ENCODE data around the gene C3orf22.
A peak's percentile ranks its signal among the peaks of the same experiment; 100 is the strongest.
"Not testable (repeated sequence)": the region's sequence is repeated elsewhere in the genome, so short reads cannot be mapped to it uniquely, and the experiment has no call there.

Gene C3orf22

DNA sequence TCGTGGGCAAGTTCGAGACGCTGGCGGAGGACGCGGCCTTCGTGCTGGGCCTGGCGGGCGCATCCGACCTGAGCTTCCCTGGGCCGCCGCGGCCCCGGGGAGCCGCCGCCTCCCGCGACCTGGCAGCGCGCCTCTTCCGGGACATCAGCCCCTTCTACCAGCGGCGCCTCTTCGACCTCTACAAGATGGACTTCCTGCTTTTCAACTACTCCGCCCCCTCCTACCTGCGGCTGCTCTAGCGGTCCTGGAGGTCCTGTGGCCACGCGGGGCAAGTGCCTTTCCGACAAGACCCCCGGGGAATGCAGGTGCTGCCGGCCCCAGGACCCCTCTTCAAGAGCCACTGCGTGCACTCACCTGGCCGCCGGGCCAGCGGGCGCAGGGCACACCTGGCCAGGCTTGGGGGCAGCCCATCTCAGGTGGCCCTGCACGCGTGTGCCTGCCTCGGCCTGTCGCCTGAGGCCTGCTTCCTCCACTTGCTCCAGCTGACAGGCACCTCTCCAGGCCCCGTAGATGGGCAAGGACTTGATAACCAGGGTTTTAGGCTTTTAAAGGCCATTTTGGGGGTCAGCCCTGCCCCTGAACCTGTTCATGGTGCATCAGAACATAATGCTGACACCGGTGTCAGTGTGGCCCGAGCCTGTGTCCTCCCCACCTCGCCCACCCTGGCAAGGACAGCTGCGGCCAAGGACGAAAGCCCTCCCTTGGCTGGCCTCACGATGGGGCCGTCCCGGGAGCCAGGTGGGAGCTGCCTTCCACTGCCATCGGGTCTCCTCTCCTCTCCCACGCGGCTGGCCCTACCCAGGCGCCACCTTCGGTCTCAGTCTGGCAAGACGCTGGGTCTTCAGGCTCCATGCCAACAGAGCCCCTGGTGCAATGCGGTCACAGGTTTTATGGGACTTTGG, 16.1 kb downstream of the C3orf22 start:
- DNase-seq (ENCODE audit: low read depth), result no peak

DNA sequence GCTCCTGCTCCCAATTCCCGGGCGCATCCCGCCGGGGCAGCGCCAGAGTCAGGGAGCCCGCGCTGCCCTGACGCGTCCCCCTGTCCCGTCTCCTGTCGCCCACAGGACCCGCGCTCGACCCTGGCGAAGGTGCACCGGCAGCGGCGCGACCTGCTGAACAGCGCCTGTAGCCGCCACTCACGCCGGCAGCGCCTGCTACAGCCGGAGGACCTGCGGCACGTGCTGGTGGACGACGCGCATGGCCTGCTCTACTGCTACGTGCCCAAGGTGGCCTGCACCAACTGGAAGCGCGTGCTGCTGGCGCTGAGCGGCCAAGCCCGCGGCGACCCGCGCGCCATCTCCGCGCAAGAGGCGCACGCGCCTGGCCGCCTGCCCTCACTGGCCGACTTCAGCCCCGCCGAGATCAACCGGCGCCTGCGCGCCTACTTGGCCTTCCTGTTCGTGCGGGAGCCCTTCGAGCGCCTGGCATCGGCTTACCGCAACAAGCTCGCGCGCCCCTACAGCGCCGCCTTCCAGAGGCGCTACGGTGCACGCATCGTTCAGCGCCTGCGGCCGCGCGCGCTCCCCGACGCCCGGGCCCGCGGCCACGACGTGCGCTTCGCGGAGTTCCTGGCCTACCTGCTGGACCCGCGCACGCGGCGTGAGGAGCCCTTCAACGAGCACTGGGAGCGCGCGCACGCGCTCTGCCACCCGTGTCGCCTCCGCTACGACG, 16.9 kb downstream of the C3orf22 start:
- no peak for DNase-seq (ENCODE audit: low read depth)

DNA sequence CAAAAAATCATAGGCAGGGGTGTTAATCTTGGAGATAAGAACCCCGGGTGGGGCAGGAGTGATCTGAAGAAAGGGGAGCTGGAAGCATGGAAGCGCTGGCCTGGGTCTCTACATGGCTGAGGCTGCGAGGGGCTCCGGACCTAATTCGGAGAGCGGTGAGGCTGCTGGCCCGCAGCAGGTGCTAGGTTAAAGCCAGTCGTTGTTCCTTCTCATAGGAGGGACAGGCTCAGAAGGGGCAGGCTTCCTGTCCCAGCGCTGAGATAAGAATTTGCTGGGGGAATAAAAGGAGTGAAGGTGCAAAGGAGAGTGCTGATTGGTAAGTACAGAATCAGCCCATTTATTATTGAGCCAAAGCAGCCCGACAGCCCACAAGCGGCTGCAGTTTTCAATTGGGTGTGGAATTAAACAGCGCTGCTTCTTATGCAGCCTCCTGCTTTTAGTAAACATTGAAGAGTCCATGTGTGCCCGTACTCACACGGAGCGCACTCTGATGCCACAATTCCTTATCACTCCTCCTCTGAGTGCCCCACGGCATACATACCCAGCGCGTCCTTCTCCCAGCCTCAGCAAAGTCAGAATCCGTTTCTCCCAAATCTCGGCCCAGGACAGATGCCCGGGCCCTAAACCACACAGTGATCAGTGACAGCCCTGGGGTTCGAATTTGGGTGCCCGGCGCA, 17.6 kb downstream of the C3orf22 start:
- DNase-seq (ENCODE audit: low read depth), result peak; percentile 5

DNA sequence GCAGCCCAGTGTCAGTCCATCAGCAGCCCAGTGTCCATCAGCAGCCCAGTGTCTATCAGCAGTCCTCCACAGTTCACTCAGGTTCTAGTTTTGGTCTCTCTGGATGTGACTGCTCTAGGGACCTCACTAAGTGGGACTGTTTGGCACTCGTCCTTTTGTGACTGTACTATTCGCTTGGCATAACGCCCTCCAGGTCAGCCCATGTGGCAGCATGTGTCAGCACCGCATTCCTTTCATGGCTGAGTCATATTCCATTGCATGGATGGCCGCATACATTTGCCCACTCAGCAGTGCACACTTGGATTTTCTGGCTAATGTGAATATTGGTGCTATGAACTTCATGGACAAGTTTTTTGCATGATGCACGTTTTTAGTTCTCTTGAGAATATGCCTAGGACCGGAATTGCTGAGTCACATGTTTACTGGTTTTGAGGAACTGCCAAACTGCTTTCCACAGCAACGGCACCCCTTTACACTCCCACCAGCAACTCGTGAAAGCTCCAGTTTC, 18.3 kb downstream of the C3orf22 start:
- DNase-seq (ENCODE audit: low read depth), result peak; percentile 97

DNA sequence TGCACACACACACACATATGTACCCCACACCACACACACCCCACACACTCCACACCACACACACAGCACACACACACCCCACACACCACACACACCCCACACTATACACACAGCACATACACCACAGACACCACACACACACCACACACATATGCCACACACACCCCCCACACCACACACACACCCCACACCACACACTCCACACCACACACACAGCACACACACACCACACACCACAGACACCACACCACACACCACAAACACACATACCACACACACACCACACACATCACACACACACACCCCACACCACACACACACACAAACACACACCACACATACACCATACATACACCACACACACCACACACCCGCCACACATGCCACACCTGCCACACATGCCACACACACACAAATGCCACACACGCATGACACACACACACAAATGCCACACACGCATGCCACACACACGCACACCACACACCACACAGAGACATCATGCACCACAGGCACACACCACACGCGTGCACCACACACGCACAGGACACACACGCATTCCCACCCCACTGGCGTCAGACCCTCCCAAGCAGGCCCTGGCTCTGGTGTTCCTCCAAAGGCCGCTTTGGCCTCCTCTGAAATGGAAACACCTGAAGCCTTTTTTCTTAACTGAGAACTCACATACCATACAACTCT, 19.0 kb downstream of the C3orf22 start:
- DNase-seq (ENCODE audit: low read depth), result no peak

DNA sequence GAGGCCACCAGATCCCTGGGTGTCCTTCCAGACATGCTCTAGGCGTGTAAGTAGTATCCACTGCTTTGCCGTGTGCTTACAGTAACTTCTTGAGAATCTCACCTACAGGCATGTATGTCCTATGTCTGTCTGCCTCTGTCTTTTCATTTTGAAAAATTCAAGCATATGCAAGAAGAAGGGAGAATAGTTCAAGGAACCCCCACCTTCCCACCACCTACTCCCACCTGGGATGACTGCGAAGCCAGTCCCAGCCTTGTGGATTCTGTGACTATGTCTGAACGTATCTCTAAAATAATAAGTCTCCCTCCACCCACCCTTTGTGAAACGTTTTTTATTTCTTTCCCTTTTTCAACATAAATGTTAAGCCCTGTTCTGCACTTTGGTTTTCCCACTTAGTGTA, 19.8 kb downstream of the C3orf22 start:
- peak; percentile 15 for DNase-seq (ENCODE audit: low read depth)

DNA sequence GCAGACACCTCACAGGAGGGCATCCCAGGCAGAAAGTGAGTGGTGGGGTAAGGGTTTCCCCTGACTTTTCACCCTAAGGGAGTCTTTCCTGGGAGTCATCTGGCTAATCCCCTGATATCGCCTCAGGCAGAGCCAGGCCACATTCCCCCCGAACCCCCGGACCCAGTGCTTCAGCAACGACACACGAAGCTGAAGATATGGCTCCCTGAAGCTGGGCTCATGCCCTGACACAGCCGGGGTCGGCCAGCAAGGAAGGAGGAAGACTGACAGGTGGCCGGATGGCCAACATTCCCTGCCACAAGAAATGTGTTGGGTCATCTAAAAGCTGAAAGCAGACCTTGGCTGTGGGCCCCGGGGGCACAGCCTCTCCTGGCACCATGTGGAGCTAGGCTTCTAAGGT, 20.4 kb downstream of the C3orf22 start:
- DNase-seq (ENCODE audit: low read depth), result no peak

DNA sequence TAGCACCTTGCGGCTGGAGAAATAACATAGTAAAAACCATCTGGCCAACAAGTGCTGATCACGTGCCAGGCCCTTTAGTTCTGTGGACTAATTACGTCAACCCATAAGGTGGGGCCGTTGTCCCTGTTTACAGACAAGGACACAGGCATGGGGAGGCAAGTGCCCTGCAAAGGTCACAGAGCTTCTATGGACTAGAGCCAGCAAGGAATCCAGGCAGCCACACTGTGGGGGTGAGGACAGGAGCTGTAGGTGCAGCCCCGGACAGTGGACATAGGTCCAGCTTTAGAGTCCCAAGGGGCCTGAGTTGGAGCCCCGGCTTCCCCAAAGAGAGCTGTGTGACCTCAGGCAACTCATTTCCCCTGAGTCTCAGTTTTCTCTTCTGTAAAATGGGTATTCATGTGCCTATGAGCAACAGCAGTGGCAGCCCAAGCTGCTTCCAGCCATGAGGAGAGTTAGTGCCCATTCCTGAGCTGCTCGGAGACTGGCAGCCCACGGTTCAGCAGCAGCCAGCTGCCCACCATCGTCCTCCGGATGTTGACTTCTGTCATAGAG, 20.9 kb downstream of the C3orf22 start:
- DNase-seq (ENCODE audit: low read depth), result no peak

DNA sequence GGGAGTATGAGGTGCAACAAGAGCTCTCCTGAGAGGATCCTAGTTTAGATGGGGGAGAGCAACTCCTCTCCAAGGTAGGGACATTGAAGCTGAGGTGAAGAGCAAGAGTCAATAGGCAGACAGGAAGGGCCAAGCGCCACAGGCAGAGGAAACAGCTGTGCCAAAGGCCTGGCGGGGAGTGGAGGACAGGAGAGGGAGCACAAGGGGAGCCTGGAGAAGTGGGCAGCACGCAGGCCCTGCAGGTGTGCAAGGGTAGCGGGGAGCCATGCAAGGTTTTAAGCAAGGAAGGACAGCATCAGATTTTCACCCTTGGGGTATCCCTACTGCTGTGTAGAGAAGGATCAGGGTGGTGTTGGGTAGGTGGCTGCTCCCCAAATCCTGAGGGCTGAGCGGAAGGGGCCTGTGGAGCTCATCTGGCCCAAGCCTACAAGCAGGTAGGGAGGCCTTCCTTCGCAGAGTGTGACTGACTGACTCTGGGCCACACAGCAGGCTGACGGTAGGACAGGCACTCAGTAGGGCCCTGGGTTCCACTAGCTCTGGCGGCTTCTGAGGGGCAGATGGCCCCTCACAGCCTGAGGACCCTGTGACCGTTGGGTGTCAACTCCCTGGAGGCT, 21.5 kb downstream of the C3orf22 start:
- DNase-seq (ENCODE audit: low read depth), result no peak

DNA sequence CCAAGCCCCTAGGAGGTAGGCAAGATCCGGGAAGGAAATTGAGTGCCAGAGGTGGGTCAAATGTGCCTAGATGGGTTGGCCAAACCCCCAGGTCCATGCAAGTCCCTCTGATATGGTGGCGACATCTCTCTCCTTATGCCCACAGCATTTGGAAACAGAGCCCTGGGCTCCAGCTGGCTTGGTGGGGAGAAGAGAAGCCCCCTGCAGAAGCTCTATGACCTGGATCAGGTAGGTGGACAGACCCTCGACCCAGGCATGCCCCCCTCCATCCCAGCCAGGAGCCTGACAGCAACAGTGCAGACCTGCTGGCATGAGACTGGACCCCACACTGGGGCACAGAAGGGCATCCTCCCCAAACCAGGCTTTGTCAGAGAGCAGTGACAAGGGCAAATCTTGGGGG, 22.6 kb downstream of the C3orf22 start:
- no peak for DNase-seq (ENCODE audit: low read depth)

DNA sequence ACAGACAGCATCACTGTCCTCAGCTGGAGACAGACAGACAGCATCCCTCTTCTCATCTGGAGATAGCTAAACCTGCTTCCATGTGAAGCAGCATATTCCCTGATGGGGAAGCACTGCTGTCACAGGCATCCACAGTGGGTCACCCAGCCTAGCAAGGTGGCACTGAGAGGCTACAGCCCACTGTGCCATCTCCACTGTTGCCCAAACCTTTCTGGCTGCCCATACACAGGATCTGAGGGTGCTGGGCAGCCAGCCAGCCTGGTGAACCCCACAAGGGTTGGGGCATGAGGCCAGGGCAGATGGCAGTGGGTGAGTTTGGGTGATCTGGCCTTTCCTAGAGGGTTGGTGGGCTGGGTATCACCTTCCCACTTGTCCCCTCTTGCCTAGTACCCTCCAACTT, 23.1 kb downstream of the C3orf22 start:
- DNase-seq (ENCODE audit: low read depth), result no peak

DNA sequence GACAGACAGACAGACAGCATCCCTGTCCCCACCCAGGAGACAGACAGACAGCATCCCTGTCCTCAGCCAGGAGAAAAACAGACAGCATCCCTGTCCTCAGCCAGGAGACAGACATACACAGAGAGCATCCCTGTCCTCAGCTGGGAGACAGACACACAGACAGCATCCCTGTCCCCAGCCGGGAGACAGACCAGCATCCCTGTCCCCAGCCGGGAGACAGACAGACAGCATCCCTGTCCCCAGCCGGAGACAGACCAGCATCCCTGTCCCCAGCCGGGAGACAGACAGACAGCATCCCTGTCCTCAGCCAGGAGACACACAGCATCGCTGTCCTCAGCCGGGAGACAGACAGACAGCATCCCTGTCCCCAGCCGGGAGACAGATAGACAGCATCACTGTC, 24.0 kb downstream of the C3orf22 start:
- not testable (repeated sequence) for DNase-seq (ENCODE audit: low read depth)

DNA sequence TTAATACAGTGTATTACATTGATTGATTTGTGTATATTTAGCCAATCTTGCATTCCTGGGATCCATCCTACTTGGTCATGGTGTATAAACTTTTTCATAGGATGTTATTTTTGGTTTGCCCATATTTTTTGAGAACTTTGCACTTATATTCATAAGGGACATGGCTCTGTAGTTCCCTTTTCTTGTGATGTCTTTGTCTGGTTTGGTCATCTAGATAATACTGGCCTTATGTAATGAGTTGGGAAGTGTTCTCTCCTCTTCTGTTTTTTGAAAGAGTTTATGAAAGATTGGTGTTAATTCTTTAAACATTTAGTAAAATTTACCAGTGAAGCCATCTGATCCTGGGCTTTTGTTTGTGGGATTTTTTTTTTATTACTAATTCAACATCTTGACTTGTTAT, 25.2 kb downstream of the C3orf22 start:
- no peak for DNase-seq (ENCODE audit: low read depth)

DNA sequence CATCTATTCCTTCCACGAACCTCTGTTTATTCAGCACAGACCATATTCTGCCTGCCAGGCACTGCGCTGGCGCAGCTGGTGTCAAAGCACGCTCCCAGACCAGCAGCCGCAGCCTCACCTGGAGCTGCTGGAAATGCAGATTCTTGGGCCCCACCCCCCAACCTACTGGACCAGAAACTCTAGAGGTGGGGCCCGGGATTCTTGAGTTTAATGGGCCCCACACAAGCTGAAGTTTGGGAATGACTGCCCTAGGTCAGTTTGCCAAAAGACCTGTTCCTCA, 27.7 kb downstream of the C3orf22 start:
- no peak for DNase-seq (ENCODE audit: low read depth)

DNA sequence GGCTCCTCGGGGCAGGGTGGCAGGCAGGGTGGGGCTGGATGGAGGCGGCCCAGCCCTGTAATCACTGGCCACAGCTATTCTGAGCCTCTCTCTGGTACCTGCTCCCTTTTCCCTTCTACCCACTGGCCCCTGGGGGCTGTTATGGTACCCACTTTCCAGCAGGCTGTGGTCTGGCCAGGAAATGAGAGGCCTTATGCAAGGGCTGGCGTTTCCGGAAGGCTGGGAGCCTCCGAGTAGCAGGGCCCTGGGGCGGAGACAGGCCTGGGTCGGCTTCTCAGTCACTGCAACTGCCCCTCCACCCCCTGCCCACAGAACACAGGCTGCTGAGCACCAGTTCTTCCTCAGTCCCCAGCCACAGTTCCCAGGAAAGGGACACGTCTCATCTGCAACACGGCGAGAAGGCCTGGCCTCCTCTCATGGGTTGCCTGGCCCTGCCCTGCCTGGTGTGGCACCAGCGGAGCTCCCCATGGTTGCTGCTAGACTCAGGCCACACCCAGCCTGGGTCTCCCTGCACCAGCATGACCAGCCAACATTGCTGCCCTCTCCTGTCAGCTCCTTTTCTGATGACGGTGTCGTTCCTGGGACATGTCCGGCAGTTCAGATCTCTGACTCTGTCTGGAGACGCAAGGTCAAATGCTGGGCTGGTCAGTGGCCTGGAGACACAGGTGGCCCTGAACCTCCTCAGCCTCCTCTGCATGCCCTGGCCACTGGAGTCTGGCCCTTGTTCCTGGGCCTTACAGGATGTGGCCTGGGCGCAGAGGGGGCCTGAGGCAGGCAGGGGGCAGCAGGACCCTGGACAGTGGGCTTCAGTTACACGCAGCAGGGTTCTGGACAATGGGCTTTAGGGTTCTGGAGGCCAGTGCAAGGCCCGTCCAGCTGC, 28.3 kb downstream of the C3orf22 start:
- DNase-seq (ENCODE audit: low read depth), result no peak

DNA sequence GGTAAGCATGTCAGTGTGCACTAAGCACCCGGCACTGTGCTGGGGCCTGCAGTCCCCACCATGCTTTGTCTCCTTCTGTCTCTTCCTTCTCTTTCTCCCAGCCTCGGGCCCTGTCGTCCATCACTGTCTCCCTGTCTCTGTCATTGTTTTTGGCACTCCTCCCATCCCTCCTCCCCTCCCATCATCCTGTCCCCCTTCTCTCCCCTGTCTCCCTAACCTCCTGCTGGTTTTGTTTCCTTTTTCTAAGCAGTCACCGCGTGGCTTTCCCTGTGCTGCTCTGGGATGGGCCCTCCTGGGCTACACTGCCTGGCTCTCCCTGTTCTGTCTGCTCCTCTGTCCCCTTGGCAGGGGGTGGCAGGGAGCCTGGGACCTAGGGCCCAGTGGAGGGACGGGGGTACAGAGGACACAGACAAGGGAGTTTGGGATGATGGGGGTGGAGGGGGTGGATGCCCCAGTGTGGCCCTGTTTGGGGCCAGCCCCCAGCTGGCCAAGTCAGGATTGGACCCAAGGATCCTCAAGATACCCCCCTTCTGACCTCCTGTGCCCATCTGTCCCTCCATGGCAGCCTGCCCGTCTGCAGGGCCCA, 29.1 kb downstream of the C3orf22 start:
- no peak for DNase-seq (ENCODE audit: low read depth)

DNA sequence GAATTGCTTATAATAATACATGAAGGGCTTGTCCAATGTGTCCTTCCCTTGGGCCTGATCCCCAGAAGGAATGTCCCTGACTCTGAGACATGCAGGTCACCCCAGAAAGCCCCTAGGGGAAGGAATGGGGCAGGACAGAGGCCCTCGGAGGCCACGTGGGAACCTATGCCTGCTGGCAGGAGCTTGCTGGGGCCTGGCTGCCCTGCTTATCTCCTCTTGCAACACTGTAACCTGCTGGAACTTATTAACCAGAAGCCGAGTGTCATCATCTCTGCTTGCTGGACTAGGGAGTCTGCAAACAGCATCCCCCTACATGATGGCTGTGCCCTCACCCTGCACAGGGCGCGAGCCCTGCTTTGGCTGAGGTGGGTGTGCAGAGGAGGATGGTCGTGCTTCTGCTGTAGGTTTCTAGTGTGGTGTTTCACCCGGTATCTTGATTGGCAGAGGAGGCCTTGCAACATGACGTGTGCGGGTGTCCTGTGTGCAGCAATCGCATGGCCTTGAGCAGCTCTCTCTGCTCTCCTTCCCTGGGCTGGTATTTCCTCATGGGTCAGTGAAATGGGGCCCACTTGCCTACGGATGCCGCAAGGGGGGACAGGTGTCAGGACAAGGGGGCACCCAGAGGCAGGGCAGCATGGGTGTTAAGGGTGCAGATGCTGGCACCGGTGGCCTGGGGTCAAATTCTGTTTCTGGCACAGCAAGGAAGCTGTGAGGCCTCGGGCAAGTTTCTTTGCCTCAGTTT, 29.8 kb downstream of the C3orf22 start:
- no peak for DNase-seq (ENCODE audit: low read depth)

DNA sequence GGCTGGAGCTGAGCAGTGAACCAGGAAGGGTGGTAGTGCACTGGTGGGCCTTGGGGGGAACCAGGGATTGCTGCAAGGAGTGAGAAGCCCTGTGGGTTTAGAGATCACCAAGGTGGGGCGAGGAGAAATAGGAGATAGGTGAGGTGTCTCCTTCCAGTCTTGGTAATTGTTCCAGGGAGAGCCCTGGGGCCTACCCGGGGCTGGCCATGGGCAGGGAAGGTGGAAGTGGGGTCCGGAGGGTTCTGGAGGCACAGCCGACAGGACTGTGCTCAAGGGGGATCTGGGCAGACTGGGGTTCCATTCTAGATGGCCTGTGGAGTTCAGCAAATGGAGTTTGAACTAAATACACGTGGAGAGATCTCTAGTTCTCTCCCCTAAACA, 30.3 kb downstream of the C3orf22 start:
- DNase-seq (ENCODE audit: low read depth), result no peak

DNA sequence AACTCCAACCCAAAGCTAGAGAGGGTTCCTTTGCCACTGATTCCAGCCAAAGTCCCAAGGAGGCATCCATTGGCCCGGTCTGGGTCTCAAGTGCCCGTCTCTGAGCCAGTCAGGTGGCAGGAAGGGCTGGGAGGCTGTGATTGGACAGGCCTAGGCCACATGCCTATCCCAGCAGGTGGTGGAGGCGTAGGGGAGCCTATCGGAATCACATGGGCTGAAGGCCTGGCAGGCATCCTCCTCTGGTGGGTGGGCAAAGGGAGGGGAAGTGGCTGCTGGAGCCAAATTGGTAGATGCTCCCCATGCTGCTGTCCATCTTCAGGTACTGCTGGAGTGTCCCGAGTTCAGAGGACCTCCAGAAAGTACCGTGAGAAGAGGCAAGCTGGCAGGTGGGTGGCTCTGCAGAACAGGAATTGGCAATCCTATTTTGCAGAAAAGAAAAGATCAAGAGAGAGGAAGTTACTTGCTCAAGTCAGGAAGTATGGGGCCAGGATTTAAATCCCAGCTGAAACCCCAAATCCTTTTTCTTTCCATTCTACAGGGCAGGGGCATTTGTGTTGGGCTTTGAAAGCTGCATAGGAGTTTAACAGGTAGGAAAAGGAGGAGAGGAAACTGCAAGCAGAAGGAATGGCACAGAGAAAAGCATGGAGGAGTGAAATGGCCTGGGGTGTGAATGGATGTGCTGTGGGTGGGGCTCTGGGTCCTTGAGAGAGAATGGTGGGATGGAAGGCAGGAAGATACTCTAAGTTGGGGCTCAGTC, 31.1 kb downstream of the C3orf22 start:
- DNase-seq (ENCODE audit: low read depth), result no peak
